ENCODE measurements around the gene CD2AP.

DNA sequence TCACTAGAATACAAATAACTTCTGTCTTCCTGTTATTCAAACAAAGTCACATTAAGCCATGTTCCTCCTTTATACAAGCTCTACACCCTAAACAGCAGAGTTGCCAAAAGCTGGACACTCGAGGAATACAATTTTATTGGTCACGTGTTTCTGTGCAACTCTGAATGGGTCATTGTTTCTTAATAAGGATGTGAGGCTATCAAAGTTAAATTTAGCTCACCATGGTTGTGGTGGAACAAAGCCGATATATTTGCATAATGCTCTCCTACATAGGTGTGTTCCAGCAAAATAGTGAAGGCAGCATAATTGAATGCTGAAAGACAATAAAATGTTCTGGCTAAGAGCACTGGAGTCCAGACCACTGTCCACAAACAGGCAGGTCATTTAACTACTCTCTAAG lies 36.9 kb upstream of the CD2AP start:
- TF ChIP-seq POLR2A (IDR thresholded peaks at IDR 0.05; ENCODE audit: low read length) (no peak), GATA1 (IDR thresholded peaks at IDR 0.05; ENCODE audit: low read depth, low read length) (no peak)
